HG02642 (cell line): Measurements from ENCODE around the gene SAMD1.
"Not testable (repeated sequence)": the region's sequence is repeated elsewhere in the genome, so short reads cannot be mapped to it uniquely, and the experiment has no call there.

Source experiments
- ATAC-seq: cut with Tn5 transposase; IDR thresholded peaks from one replicate; pipeline ENCODE4 v1.9.1; 2021; ENCODE audit warnings: mild to moderate bottlenecking; ENCODE audit not compliant: unreplicated experiment, poor library complexity

Gene SAMD1

GRCh38 chr19:14042659-14043608 is 47.6 kb downstream of the SAMD1 start:
- ATAC-seq, result not testable (repeated sequence)

GRCh38 chr19:14039181-14039580 is 51.4 kb downstream of the SAMD1 start:
- no peak for ATAC-seq
